Measurements from ENCODE around the gene ZNG1B. TPM values are rescaled to one million over a fixed set of nuclear protein-coding genes. Genes with fewer than 3 reads are reported as not detected.
A peak's percentile ranks its signal among the peaks of the same experiment; 100 is the strongest.
"Not testable (repeated sequence)": the region's sequence is repeated elsewhere in the genome, so short reads cannot be mapped to it uniquely, and the experiment has no call there.

The ZNG1B gene
- 10 to 100 TPM; 34.6 to 40.0 TPM for total RNA-seq

DNA sequence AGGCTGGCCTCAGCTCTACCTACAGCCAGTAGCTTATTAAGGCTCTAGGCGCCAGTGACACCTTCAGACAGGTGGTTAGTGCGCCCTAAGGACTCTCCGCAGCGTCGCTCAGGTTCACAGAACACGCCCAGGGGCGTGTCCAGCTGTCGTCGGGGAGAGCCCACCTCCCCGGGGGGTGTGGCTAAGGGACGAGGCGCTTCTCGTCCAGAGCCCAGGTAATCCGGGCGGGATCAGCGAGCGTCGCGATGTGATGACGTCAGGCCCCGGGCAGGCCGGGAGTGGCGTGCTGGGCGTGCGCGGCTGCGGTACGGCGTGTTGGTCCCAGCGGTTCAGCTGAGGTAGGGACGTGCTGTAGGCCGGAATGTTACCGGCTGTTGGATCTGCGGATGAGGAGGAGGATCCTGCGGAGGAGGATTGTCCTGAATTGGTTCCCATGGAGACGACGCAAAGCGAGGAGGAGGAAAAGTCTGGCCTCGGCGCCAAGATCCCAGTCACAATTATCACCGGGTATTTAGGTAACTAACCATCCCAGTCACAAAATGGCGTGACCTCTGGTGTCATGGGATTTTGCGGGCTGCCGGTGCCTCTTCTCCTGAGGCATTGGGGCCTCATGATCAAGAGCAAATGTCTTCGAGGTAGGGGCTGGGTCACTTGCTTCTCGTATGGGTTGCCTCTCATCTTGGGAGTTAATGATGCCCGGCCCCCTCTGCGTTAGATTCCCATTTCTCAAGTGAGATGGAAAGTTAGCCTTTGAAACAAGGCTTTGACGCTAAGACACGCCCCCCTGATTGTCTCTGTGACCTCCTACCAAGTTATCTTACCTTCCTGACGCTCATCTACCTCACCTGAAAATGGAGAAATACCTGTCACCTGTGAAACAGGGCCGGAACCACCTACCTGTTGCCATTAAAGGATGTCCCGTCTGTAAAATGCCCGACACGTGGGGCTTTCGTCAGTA, at the start of gene ZNG1B:
ZNG1B (plus strand) TSS at position 184 of the 958 bp plus-strand sequence; CDS start at position 362, 178 bp downstream.
- H3K36me3 Mint-ChIP-seq (ENCODE audit: low read depth); POLR2A ChIA-PET; H3K27me3 Mint-ChIP-seq; H3K4me1 Mint-ChIP-seq; H3K9me3 Mint-ChIP-seq; CTCF ChIA-PET: not testable (repeated sequence)
- Mint-ChIP-seq H3K4me3 (peak within 1 kb of the TSS; percentile 81), H3K27ac (peak within 1 kb of the TSS; percentile 87)
- peak; percentile 82 for DNase-seq

DNA sequence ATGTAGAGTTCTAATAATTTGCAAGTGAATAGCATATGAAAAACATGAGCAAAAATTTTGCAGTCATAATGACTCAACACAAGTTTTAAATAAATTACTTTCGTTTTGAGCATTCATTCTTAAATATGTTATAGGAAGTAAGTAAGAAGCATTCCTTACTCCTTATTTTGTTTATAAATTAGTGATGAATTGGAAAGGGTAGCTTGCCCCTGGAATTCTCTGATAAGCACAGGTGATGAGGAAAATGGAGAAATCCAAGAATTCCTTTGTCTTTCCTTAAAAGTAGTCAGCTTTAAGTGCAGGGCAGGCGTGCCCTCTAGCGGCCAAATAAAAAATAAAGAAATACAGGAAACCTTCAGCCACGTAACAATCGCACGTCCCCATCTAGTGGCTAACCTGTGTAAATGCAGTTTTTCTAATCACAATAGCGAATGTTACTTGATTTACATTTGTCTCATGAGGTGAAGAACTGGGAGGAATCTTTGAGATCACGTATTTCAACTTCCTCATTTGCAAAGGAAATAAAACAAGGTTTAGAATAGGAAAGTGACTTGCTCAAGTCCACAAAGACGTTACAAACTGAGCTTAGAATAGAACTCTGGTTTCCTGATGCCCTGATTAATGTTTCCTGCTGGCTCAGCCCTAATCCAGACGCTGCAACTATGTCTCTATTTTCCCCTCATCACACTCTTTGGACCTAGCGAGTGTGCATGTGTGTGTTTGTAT, 47.2 kb upstream of the ZNG1B start:
- peak; percentile 79 for DNase-seq
- H3K9me3 Mint-ChIP-seq, result no peaks in the 10 kb centered on the region
- CTCF ChIA-PET, result interaction anchor here (0.6 to 3.0 kb wide), 44 partner anchors 9 to 315 kb away, joined by 3 to 21 read pairs (median 4); partner anchors contain the start of genes PAX8 and PSD4
- H3K4me1 Mint-ChIP-seq, result peaks cover 14% of the 10 kb centered on the region
- POLR2A ChIA-PET, result no interaction called here
- peaks cover 18% of the 10 kb centered on the region for H3K27me3 Mint-ChIP-seq
- peak overlapping the region; percentile 68 for H3K4me3 Mint-ChIP-seq
- H3K27ac Mint-ChIP-seq, result peak overlapping the region; percentile 86
- no peaks in the 10 kb centered on the region for H3K36me3 Mint-ChIP-seq (ENCODE audit: low read depth)

DNA sequence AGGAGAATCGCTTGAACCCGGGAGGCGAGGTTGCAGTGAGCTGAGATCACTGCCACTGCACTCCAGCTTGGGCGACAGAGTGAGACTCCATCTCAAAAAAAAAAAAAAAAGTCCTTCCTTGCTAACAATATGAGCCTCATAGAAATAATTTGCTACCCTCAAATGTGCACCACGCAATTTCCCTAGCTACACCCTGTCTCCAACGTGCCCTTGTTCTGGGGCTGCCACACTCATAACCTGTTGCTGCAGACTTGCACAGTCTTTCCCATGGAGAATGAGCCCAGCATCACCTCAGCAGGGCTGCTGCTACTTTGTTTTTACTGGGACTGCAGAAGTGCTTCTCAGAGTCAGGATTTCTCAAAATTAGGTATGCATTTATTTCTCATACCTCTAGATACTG, 46.4 kb upstream of the ZNG1B start:
- H3K4me1 Mint-ChIP-seq, result peaks cover 14% of the 10 kb centered on the region
- no peak for DNase-seq
- CTCF ChIA-PET, result interaction anchor here (0.6 to 3.0 kb wide), 27 partner anchors 8 to 312 kb away, joined by 3 to 21 read pairs (median 4); partner anchors contain the start of gene PSD4
- H3K27me3 Mint-ChIP-seq, result peaks cover 12% of the 10 kb centered on the region
- H3K9me3 Mint-ChIP-seq, result no peaks in the 10 kb centered on the region
- POLR2A ChIA-PET, result interaction anchor here (0.6 kb wide), 1 partner anchor 114 kb away, joined by 5 read pairs; no protein-coding TSS in a partner anchor
- no peak overlapping the region for H3K4me3 Mint-ChIP-seq
- no peaks in the 10 kb centered on the region for H3K36me3 Mint-ChIP-seq (ENCODE audit: low read depth)
- no peak overlapping the region for H3K27ac Mint-ChIP-seq

DNA sequence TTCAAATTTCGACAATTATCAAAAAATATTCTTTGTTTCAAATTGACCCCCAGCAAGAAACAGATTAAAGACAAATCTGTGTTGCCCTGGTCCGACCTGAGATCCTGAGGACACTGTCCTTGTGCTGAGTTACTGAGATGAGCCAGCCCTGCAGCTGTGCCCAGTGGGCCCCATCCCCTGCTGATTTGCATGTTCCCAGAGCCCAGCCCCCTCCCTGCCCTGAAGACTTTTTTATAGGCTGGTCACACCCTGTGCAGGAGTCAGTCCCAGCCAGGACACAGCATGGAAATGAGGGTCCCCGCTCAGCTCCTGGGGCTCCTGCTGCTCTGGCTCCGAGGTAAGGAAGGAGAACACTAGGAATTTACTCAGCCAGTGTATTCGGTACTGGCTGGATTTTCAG, 31.4 kb upstream of the ZNG1B start:
- POLR2A ChIA-PET, result no interaction called here
- Mint-ChIP-seq H3K9me3 (no peaks in the 10 kb centered on the region), H3K36me3 (ENCODE audit: low read depth) (no peaks in the 10 kb centered on the region), H3K4me3 (no peak overlapping the region), H3K27ac (no peak overlapping the region), H3K27me3 (peaks cover 52% of the 10 kb centered on the region), H3K4me1 (no peaks in the 10 kb centered on the region)
- no peak for DNase-seq
- CTCF ChIA-PET, result interaction anchor here (1.1 kb wide), 1 partner anchor 16 kb away, joined by 3 read pairs; no protein-coding TSS in a partner anchor

DNA sequence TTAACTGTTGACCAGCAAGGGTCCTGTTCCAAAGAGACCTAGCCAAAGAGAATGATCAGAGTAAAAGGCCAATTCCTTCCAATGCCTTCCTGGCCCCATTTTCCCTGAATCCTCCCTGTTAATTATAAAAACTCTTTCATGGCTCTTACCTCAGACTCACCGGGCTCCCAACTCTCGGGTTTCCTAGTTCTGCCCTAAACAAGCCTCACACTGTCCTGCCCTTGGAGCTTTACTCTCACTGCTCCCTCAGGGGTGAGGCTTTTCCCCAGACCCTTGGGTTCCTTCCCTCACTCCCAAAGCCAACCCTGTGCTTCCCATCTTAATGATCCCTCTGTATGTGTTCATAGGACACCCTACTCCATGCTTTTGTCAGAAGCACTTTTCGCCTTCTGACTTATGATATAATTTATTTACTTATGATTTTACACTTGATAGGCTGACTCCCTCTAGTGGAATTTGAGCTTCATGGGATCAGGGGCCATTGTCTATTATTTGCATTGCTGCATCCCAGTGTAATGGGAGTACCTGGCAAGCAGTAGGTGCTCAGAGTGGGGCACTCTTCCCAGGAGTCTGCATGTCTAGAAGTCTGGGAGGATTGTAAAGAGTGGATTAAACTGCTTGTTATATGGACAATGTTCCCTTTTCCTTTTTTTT, 29.9 kb upstream of the ZNG1B start:
- POLR2A ChIA-PET, result no interaction called here
- CTCF ChIA-PET, result no interaction called here

DNA sequence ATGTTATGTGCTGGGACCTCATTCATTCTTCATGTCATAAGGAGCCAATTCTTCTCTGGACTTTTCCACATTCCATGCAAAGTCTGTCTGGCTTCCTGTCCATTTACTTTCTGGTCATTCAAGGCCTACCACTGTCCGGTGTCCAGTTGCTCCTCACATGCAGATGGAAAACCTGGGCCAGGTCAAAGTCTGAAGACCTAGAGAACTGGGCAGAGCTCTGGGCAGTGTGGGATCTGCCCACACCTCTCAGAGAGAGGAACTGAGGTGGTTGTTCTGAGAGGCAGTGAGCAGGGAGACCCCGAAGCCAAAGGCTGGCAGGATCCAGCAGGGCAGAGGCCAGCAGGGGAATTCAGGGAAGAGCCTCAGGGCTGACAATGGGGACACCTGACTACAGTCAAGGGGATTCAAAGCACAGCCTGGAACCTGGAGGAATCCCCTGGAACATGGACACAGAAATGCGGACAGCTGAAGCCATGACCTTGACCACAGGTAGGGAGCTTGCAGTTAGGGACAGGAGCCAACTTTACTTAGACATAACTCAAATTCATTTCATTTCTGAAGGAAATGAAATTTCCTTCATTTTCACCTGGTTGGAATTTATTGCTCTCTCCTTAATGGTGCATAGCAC, 25.7 kb upstream of the ZNG1B start:
- peaks cover 21% of the 10 kb centered on the region for H3K27me3 Mint-ChIP-seq
- POLR2A ChIA-PET; H3K9me3 Mint-ChIP-seq; H3K27ac Mint-ChIP-seq; H3K4me1 Mint-ChIP-seq; DNase-seq; CTCF ChIA-PET; H3K36me3 Mint-ChIP-seq (ENCODE audit: low read depth); H3K4me3 Mint-ChIP-seq: not testable (repeated sequence)

More for the DNA sequence above, 29.9 kb upstream of the ZNG1B start:
- Mint-ChIP-seq H3K36me3 (ENCODE audit: low read depth) (no peaks in the 10 kb centered on the region), H3K27me3 (peaks cover 45% of the 10 kb centered on the region), H3K9me3 (no peaks in the 10 kb centered on the region), H3K4me1 (no peaks in the 10 kb centered on the region), H3K4me3 (no peak overlapping the region), H3K27ac (no peak overlapping the region)
- DNase-seq, result no peak

DNA sequence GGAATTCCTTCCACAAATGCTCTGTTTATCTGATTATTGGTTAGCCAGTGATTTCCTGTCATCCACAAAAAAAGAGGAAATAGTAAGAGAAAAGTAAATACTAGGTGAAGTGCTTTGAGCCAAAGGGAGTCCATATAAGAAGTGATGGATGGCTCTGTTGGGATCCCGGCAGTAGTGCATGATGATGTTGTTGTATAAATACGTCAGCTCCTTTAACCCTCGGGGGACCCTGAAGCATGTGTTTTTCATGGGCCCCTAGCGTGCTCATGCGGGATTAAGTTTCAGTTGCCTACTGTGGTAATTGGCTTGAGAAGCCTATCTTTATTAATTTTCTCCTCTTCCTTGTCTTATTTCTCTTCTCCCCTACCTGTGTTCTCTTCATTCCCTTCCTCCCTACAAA, 24.7 kb upstream of the ZNG1B start:
- H3K36me3 Mint-ChIP-seq (ENCODE audit: low read depth); DNase-seq; POLR2A ChIA-PET; H3K9me3 Mint-ChIP-seq; CTCF ChIA-PET; H3K27ac Mint-ChIP-seq; H3K4me3 Mint-ChIP-seq; H3K4me1 Mint-ChIP-seq: not testable (repeated sequence)
- peaks cover 12% of the 10 kb centered on the region for H3K27me3 Mint-ChIP-seq

DNA sequence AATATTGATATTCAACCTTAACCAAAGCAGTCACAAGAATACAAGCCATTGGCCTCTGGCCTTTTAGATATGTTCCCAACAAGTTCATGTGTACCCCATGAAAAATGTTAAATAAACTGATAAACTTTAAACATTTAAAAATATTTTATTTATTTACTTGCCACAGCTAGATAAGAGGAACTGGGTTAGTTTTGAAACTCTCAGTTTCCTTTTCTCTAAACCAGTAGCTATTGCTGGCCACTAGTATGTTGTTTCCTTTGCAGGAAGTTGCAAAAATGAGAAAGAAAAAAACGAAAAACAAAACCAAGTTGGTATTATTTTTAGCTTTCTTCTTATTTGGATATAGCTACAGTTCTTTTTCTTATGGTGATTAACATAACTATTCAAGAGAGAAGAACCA, 5.7 kb upstream of the ZNG1B start:
- H3K36me3 Mint-ChIP-seq (ENCODE audit: low read depth); H3K27ac Mint-ChIP-seq; POLR2A ChIA-PET; DNase-seq; H3K9me3 Mint-ChIP-seq; H3K4me3 Mint-ChIP-seq; CTCF ChIA-PET; H3K27me3 Mint-ChIP-seq; H3K4me1 Mint-ChIP-seq: not testable (repeated sequence)

DNA sequence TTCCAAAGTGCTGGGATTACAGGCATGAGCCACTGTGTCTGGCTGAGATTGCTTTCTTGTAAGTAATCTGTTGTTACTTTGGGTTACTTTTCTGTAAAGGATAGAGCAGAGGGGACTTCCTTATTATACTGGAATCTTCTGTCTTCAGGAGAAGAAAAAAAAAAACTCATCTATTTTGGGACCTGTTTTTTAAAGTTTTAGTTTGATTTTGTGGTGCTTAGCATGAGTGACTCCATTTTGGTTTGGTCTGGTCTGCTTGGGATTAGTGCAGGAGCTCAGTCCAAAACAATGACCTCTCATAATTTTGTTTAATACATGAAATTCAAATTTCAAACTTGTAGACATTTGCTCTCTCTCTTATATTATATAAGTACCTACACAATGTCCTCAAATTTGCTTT, 4.0 kb upstream of the ZNG1B start:
- DNase-seq; POLR2A ChIA-PET; CTCF ChIA-PET; H3K4me3 Mint-ChIP-seq; H3K27ac Mint-ChIP-seq; H3K36me3 Mint-ChIP-seq (ENCODE audit: low read depth); H3K4me1 Mint-ChIP-seq; H3K9me3 Mint-ChIP-seq; H3K27me3 Mint-ChIP-seq: not testable (repeated sequence)

DNA sequence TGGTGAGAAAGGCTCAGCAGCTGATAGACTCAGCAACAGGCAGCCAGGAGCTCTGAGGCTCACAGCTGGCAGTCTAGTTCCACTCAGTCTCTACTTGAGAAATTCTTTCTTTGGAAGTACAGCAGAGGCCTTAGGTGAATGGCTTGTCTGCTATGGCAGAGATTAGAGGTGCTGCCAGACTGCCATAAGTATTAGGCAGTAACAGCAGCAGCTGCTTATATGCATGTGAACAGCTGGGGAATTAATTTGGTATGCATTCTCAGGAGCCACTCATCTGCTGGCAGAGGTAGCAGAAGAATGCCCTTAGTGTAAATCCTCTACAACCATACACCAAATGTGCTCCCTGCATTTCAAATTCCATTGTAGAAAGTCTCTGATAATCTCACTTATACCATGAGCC, 28.3 kb downstream of the ZNG1B start:
- CTCF ChIA-PET; DNase-seq; H3K4me1 Mint-ChIP-seq; POLR2A ChIA-PET; H3K27me3 Mint-ChIP-seq; H3K4me3 Mint-ChIP-seq; H3K9me3 Mint-ChIP-seq; H3K27ac Mint-ChIP-seq; H3K36me3 Mint-ChIP-seq (ENCODE audit: low read depth): not testable (repeated sequence)

DNA sequence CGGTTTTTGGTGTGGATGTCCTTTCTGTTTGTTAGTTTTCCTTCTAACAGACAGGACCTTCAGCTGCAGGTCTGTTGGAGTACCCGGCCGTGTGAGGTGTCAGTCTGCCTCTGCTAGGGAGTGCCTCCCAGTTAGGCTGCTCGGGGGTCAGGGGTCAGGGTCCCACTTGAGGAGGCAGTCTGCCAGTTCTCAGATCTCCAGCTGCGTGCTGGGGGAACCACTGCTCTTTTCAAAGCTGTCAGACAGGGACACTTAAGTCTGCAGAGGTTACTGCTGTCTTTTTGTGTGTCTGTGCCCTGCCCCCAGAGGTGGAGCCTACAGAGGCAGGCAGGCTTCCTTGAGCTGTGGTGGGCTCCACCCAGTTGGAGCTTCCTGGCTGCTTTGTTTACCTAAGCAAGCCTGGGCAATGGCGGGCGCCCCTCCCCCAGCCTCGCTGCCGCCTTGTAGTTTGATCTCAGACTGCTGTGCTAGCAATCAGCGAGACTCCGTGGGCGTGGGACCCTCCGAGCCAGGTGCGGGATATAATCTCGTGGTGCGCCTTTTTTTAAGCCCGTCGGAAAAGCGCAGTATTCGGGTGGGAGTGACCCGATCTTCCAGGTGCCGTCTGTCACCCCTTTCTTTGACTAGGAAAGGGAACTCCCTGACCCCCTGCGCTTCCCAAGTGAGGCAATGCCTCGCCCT, 39.3 kb downstream of the ZNG1B start:
- CTCF ChIA-PET; H3K27ac Mint-ChIP-seq; POLR2A ChIA-PET; DNase-seq; H3K27me3 Mint-ChIP-seq; H3K4me3 Mint-ChIP-seq; H3K36me3 Mint-ChIP-seq (ENCODE audit: low read depth); H3K9me3 Mint-ChIP-seq; H3K4me1 Mint-ChIP-seq: not testable (repeated sequence)

DNA sequence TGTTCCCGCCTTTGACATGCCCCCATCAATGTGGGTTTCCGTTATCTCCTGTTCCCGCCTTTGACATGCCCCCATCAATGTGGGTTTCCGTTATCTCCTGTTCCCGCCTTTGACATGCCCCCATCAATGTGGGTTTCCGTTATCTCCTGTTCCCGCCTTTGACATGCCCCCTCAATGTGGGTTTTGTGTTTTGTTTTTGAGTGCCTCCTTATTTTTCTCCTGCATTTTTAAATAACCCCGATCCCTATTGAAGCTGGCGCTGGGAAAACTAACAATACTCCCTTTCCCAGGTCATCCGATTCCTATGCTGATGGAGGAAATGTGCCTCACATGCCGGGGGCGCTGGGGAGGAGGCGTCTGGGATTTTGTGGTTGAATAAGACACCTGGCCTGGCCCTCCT, 59.0 kb downstream of the ZNG1B start:
- DNase-seq; H3K4me1 Mint-ChIP-seq; H3K27ac Mint-ChIP-seq; H3K4me3 Mint-ChIP-seq; H3K27me3 Mint-ChIP-seq; POLR2A ChIA-PET; CTCF ChIA-PET; H3K36me3 Mint-ChIP-seq (ENCODE audit: low read depth); H3K9me3 Mint-ChIP-seq: not testable (repeated sequence)

Data from activated CD4-positive, alpha-beta T cell treated with anti-CD3 and anti-CD28 coated beads, Interleukin-2, amount 10 ng/mL, durations not matched to agents 7 days and 5 days (primary cell).